ENCODE results near the gene PAX2. TPM values are rescaled to one million over a fixed set of nuclear protein-coding genes. Genes with fewer than 3 reads are reported as not detected.

PAX2 gene
- total and polyA plus RNA-seq, 2 of the 8 experiments (the other 6 are each of a cell fraction or from before 2014, with no cell fraction given) = 0.02 TPM; not detected in 1

GRCh38 chr10:100799881-100800280 lies 54.5 kb downstream of the PAX2 start:
- no peaks in the 10 kb centered on the region for H3K9me3 ChIP-seq (ENCODE audit: insufficient read depth in 2 of 2, low read depth in 1 of 2, low read length in 1 of 2)
- H4K20me1 ChIP-seq (replicated peaks in 1 of 2; ENCODE audit: control insufficient read depth in 1 of 2, insufficient read depth in 2 of 2, low read length in 2 of 2) = no peaks in the 10 kb centered on the region
- no peak for TF ChIP-seq E2F6 (IDR thresholded peaks at IDR 0.05)
- no peak for TF ChIP-seq CBX8 (IDR thresholded peaks at IDR 0.05; ENCODE audit: borderline replicate concordance, low read depth, low read length)
- H2BK15ac ChIP-seq (ENCODE audit: low read length) = no peak overlapping the region
- no peak overlapping the region for H3K9ac ChIP-seq (replicated peaks in 1 of 4; ENCODE audit: extremely low read depth in 1 of 4, low read depth in 3 of 4, low read length in 3 of 4)
- no peak overlapping the region for H2BK12ac ChIP-seq (ENCODE audit: low read depth, low read length)
- ChIA-PET CTCF (ENCODE audit: partially characterized antibody) (interaction anchor here (0.8 to 12.0 kb wide), 7 partner anchors 14 to 296 kb away, joined by 3 to 98 read pairs (median 4); no protein-coding TSS in a partner anchor), POLR2A (ENCODE audit: partially characterized antibody) (interaction anchor here (0.6 kb wide), 1 partner anchor 88 kb away, joined by 3 read pairs; no protein-coding TSS in a partner anchor)
- H2AK5ac ChIP-seq (ENCODE audit: low read depth, low read length) = no peak overlapping the region
- H4K91ac ChIP-seq (replicated peaks; ENCODE audit: insufficient read length, low read length) = no peak overlapping the region
- no peaks in the 10 kb centered on the region; the same call in 1 of the 2 replicates for H3K23me2 ChIP-seq (ENCODE audit: low read depth, low read length)
- no peak for DNase-seq (ENCODE audit: low read depth in 1 of 2, low spot score in 2 of 2)
- no peak overlapping the region for H3K27ac ChIP-seq (ENCODE audit: low read depth, low read length)
- WGBS, 2 experiments (ENCODE audit: extremely low coverage in 1 of 2, insufficient coverage in 1 of 2, insufficient read length in 1 of 2, insufficient replicate concordance in 2 of 2, low coverage in 1 of 2, low lambda C conversion rate in 2 of 2, missing lambda C conversion rate in 1 of 2) = 98% methylated on average over 7 of the region's 7 CpGs; no CpG with 5 or more reads in 1 of the 2 experiments
- H3K4me1 ChIP-seq (replicated peaks in 1 of 4; ENCODE audit: control insufficient read depth in 3 of 4, insufficient read depth in 4 of 4, low read length in 3 of 4) = peaks cover 3 to 13% (median 5%) of the 10 kb centered on the region in 4 experiments; a peak in 6 of 7 replicates
- H3K4me2 ChIP-seq (ENCODE audit: insufficient read depth in 1 of 2, low read depth in 2 of 2, low read length in 2 of 2) = no peak overlapping the region
- no peak overlapping the region for H3K14ac ChIP-seq (ENCODE audit: insufficient read length)
- no peak overlapping the region for H3K56ac ChIP-seq (replicated peaks; ENCODE audit: insufficient read length, low read depth, low read length)
- no peaks in the 10 kb centered on the region; a peak in 1 of 8 replicates for H3K36me3 ChIP-seq (ENCODE audit: control insufficient read depth in 2 of 4, insufficient read depth in 4 of 4, low read length in 3 of 4)
- H2AFZ ChIP-seq (ENCODE audit: low read length) = no peak overlapping the region
- no peak overlapping the region for H4K5ac ChIP-seq (ENCODE audit: insufficient read length, low read depth, low read length)
- H3K4me3 ChIP-seq (ENCODE audit: extremely low read depth in 1 of 4, insufficient read depth in 2 of 4, low read depth in 3 of 4, low read length in 4 of 4) = no peak overlapping the region
- no peak overlapping the region for H2BK5ac ChIP-seq (ENCODE audit: low read depth, low read length)
- no peaks in the 10 kb centered on the region for H3K79me1 ChIP-seq (ENCODE audit: low read depth, low read length)
- no peak overlapping the region for H2BK20ac ChIP-seq (ENCODE audit: low read length)
- no peaks in the 10 kb centered on the region for H3K79me2 ChIP-seq (ENCODE audit: control insufficient read depth in 1 of 2, insufficient read depth in 2 of 2, low read length in 2 of 2)
- H3K4ac ChIP-seq (replicated peaks; ENCODE audit: insufficient read length, low read depth, low read length) = no peak overlapping the region
- no peak for FAIRE-seq
- H3K23ac ChIP-seq (ENCODE audit: insufficient read length) = no peak overlapping the region
- no peak overlapping the region for H4K8ac ChIP-seq (ENCODE audit: extremely low read depth, insufficient read depth, low read length)
- H3K27me3 ChIP-seq (replicated peaks in 1 of 4; ENCODE audit: control insufficient read depth in 3 of 4, extremely low read depth in 1 of 4, insufficient read depth in 3 of 4, low read length in 3 of 4) = peaks cover 0 to 17% (median 6%) of the 10 kb centered on the region in 4 experiments; a peak in 5 of 7 replicates
- no peak overlapping the region for H3K18ac ChIP-seq (ENCODE audit: extremely low read depth, low read length)
- H2BK120ac ChIP-seq (replicated peaks; ENCODE audit: low read depth, low read length) = no peak overlapping the region

All from H1 (cell line).